ENCODE results near the gene NACA2.

NACA2 gene

GRCh38 chr17:61543786-61544415, 47.1 kb downstream of the NACA2 start:
- DNase-seq: no peak

- DNase-seq: no peak
Measured at GRCh38 chr17:61542027-61542426, 49.0 kb downstream of the NACA2 start.

- no peak for DNase-seq
Measured at GRCh38 chr17:61540874-61541273, 50.1 kb downstream of the NACA2 start.

All from NCI-H2029 (cell line).